Breast epithelium (tissue), 3 donors: ENCODE measurements around the gene DACH1.

Experiments
- CTCF ChIP-seq, 3 donors: fragments of 450-650 bp; IDR thresholded peaks; one replicate each; pipeline ENCODE4 v1.5.1; 2016 to 2017; ENCODE audit warnings: antibody characterized with exemption in 3 of 3, mild to moderate bottlenecking in 3 of 3, moderate library complexity in 3 of 3
- POLR2A ChIP-seq: fragments of 450-650 bp; IDR thresholded peaks from one replicate; pipeline ENCODE4 v1.6.1; 2016; ENCODE audit warnings: antibody characterized with exemption, mild to moderate bottlenecking, moderate library complexity

GRCh38 chr13:71786875-71787274 is 80.1 kb downstream of the DACH1 start:
- TF ChIP-seq CTCF (IDR thresholded peaks at IDR 0.05) (no peak), POLR2A (no peak)
